Hypothalamus (tissue), 51 donors: ENCODE data around the gene TSPAN31.
A peak's percentile ranks its signal among the peaks of the same experiment; 100 is the strongest.

Experiments used
- DNase-seq, 51 donors: peaks; one replicate each; lab custom pipeline; 2025; lab: John Stamatoyannopoulos, UW

TSPAN31 gene

GRCh38 chr12:57779736-57780135 lies 34.9 kb downstream of the TSPAN31 start:
- DNase-seq, result no peak

DNA sequence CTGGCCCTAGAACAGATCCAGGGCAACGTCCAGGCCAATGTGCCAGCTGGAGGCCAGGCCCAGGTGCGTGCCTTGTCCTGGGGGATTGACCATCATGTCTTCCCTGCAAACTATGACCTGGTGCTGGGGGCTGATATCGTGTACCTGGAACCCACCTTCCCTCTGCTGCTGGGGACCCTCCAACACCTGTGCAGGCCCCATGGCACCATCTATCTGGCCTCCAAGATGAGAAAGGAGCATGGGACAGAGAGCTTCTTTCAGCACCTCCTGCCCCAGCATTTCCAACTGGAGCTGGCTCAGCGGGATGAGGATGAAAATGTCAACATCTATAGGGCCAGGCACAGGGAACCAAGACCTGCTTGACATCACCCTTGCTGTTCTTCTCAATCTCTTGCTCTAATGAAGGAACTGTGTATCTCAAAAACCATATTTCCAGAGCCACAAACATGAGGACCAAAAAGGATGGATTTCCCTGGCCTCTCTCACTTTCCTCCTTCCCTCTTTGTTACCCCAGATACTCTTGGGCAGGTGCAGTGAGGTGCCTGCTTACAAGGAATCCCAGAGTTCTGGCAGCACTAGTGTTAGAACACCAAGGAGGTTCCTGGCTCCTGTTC lies 35.6 kb downstream of the TSPAN31 start:
- no peak for DNase-seq

- DNase-seq, result no peak
Observed at GRCh38 chr12:57781244-57781643, 36.4 kb downstream of the TSPAN31 start.

DNA sequence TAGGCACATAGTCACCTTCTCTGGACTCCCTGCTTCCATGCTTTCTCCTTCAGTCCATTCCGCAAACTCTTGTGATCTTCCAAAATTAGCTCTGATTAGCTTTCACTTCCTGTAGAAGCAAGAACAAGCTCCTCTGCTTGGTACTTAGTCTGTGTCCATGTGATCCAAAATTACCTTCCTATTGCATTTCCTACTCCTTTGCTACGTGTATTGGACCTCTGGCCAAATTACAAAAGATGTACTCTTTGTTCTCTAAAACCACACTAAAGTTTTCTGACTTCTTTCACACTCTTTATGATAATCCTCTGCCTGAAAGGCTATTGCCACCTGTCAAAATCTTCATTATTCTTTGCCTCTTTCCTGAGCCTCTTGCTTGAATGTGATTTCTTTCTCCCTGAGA lies 37.0 kb downstream of the TSPAN31 start:
- no peak for DNase-seq

DNA sequence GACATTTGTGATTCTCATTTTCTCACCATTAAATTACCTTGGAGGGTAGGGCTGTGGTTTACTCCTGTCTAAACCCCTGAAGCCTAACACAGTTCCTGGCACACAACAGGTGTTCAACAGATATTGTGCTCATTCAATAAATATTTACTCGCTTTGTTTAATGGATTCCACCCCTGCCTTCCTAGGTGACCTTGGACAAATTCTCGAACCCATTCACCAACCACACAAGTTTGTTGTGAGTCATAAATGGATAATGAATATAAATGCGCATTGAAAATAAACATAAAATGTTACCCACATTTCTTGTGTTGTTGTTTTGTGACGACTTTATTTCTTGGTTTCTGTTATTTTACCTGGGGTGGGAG lies 37.4 kb downstream of the TSPAN31 start:
- no peak for DNase-seq

GRCh38 chr12:57782608-57783465 lies 38.0 kb downstream of the TSPAN31 start, which contains the start of gene TSFM:
Gene TSFM, plus strand, starts transcription at chr12:57782787. Its CDS starts 15 bp downstream, at chr12:57782802.
- peak; percentile 47 to 97 (median 89) for DNase-seq

GRCh38 chr12:57783466-57783801 lies 38.6 kb downstream of the TSPAN31 start:
- no peak for DNase-seq

GRCh38 chr12:57783861-57784260 lies 39.0 kb downstream of the TSPAN31 start:
- DNase-seq, result no peak

DNA sequence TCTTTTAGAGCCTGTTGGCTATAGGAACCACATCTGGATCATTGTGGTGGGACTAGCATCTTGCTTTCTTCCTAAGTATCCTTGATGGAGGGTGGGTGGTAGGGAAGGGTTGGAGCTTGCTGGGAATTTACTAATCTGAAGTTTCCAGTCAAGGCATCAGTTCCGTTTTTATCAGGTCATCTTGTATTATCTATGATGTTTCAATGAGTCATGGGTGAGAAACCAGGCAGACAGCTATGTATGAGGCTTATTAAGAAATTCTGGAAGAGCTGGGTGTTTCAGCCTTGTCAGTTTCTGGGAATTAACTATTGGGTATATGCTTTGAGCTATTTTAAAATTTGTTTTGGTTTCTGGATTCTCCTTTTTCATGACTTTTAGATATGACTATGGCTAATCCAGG lies 49.1 kb downstream of the TSPAN31 start:
- DNase-seq, result no peak

DNA sequence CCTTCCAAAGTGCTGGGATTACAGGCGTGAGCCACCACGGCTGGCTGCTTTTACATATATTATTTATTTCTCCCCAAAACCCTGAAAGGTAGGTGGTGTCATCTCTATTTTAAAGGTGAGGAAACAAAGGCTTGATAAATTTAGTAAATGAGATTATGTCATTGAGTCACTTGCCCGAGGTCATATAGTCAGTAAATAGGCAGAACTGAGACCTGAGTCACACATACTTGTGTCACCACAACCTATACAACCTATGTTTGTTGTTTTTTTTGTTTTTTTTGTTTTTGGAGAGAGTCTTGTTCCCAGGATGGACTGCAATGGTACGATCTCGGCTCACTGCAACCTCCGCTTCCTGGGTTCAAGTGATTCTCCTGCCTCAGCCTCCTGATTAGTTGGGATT lies 50.5 kb downstream of the TSPAN31 start:
- no peak for DNase-seq

DNA sequence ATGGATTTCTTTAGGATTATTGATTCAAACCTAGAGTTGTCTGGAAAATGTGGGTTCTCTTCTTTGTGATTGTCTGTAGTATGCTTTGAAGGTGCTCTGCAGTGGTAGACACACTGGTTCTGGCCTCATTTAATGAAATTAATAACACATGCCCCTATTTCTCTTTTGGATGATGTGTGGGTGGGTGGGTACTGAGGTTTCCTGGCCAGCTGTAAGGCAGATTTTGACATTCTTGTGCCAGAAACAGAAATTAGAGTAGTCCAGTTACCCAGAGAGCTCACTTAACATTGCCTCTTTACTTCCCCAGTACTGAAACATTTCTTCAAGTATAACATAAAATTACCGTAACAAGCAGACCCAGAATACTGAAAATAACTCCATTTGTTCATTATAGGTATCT lies 52.2 kb downstream of the TSPAN31 start:
- no peak for DNase-seq

DNA sequence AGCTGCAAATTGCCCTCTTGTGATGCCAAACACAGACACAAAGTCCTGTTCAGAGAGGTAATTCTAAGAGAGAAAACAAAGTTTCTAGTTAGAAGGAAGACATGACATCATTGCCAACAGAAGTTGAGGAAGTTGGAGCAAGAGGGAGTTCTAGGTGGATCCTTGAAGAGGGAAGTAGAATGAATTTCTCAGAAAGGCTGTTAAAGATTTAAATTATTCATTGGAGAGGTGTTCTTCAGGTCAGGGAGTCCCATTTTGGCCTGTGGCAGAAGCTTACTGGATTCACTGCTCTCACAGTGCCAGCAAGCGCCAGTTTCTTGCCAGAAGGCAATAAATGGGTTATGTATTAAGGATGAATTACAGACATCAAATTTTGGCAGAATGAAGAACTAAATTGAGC lies 53.1 kb downstream of the TSPAN31 start:
- no peak for DNase-seq
